SU-DHL-6 (cell line): ENCODE results near the gene CHMP5.

Experiments used
- H2AFZ ChIP-seq: fragments of 200-600 bp; sonication (generic); 2 replicates; pipeline ENCODE4 v1.6.1; 2014; ENCODE audit warnings: low read depth, mild to moderate bottlenecking, moderate library complexity, mixed read lengths, antibody characterized with exemption, low read length; ENCODE audit not compliant: severe bottlenecking
- H3F3A ChIP-seq: fragments of 200-600 bp; shearing (Covaris generic); 2 replicates; pipeline ENCODE4 v1.6.0; 2016; ENCODE audit warnings: antibody characterized with exemption, mild to moderate bottlenecking; ENCODE audit not compliant: insufficient read depth
- H3K27ac ChIP-seq: fragments of 200-600 bp; sonication (generic); 2 replicates; pipeline ENCODE4 v1.5.1; 2016; ENCODE audit warnings: low read depth, mild to moderate bottlenecking, low read length, moderate library complexity, mixed read lengths
- H3K27me3 ChIP-seq: fragments of 200-600 bp; sonication (generic), shearing (Covaris generic); 2 replicates; pipeline ENCODE4 v1.6.0; 2014; ENCODE audit warnings: mild to moderate bottlenecking, low read length
- H3K36me3 ChIP-seq: fragments of 200-600 bp; sonication (generic); 2 replicates; pipeline ENCODE4 v1.6.1; 2014; ENCODE audit warnings: mild to moderate bottlenecking, low read length, mixed read lengths
- H3K4me2 ChIP-seq: fragments of 300-600, 200-600 bp; shearing (Covaris generic), sonication (generic); 2 replicates; pipeline ENCODE4 v1.6.0; 2014; ENCODE audit warnings: low read length, low read depth, mild to moderate bottlenecking; ENCODE audit not compliant: poor library complexity, severe bottlenecking
- H3K4me3 ChIP-seq: fragments of 200-600 bp; sonication (generic); 2 replicates; pipeline ENCODE4 v1.5.1; 2014; ENCODE audit warnings: antibody characterized with exemption, low read length, mild to moderate bottlenecking, mixed read lengths; ENCODE audit not compliant: insufficient read depth, poor library complexity, severe bottlenecking
- H3K79me2 ChIP-seq: fragments of 200-600 bp; sonication (generic); 2 replicates; pipeline ENCODE4 v1.6.1; 2014; ENCODE audit warnings: mild to moderate bottlenecking, low read length, moderate library complexity; ENCODE audit not compliant: insufficient read depth
- H3K9ac ChIP-seq: fragments of 200-600 bp; sonication (generic); 2 replicates; pipeline ENCODE4 v1.7.0; 2014; ENCODE audit warnings: mild to moderate bottlenecking, low read length
- H3K9me2 ChIP-seq: fragments of 200-600 bp; sonication (generic); replicated peaks from 2 replicates; pipeline ENCODE4 v1.6.1; 2014; ENCODE audit warnings: low read length; ENCODE audit not compliant: insufficient read depth
- H3K9me3 ChIP-seq: fragments of 200-600 bp; sonication (generic); 2 replicates; pipeline ENCODE4 v1.6.1; 2014; ENCODE audit warnings: low read length, mixed read lengths; ENCODE audit not compliant: insufficient read depth
- H4K20me1 ChIP-seq: fragments of 200-600 bp; sonication (generic); 2 replicates; pipeline ENCODE4 v1.6.1; 2014; ENCODE audit warnings: low read depth, mild to moderate bottlenecking, antibody characterized with exemption, low read length, moderate library complexity, mixed read lengths
- EZH2phosphoT487 ChIP-seq: fragments of 200-600 bp; sonication (generic), shearing (Covaris generic); conservative IDR thresholded peaks from 2 replicates; pipeline ENCODE4 v1.6.1; 2018; ENCODE audit warnings: mild to moderate bottlenecking, antibody characterized with exemption, low read length, moderate library complexity, mixed read lengths
- TF ChIP-seq, protein P1 (sequence below): fragments of 200-600 bp; sonication (generic); IDR thresholded peaks from one replicate; pipeline ENCODE4 v1.5.1; 2017; ENCODE audit warnings: antibody characterized with exemption, mild to moderate bottlenecking, low read length, moderate library complexity; ENCODE audit not compliant: insufficient read depth, poor library complexity, severe bottlenecking

The CHMP5 gene

DNA sequence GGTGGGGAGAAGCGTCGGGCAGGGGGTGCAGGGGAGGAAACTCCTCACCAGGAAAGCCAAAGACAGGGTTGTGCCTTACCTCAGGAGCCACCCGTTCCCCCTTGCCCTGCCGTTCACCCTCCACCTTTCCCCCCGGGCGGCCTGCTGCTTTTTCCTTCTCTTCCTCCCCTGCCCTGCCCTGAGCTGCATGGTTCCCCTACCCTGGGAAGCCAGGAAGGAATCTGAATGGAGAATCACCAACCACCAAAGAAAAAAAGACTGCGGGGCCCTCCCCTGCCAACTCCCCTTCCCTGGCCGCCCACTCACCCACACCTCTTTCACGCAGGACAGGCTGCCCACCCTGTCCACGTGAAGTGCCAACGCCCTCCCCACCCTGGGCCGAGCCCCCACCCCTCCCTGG, 24.6 kb downstream of the CHMP5 start:
- H4K20me1 ChIP-seq = no peaks in the 10 kb centered on the region
- H3K36me3 ChIP-seq = 0 out of 2 replicates have a peak, but pooled peaks cover 17% of the 10 kb centered on the region
- H3K4me3 ChIP-seq = peak overlapping the region; percentile 85
- H3K9me2 ChIP-seq = no peaks in the 10 kb centered on the region
- H2AFZ ChIP-seq = no peak overlapping the region
- no peaks in the 10 kb centered on the region for H3K9me3 ChIP-seq
- H3K27me3 ChIP-seq = no peaks in the 10 kb centered on the region
- peak overlapping the region; percentile 91 for H3K27ac ChIP-seq
- TF ChIP-seq EZH2phosphoT487 = no peak
- TF ChIP-seq, protein P1, sequence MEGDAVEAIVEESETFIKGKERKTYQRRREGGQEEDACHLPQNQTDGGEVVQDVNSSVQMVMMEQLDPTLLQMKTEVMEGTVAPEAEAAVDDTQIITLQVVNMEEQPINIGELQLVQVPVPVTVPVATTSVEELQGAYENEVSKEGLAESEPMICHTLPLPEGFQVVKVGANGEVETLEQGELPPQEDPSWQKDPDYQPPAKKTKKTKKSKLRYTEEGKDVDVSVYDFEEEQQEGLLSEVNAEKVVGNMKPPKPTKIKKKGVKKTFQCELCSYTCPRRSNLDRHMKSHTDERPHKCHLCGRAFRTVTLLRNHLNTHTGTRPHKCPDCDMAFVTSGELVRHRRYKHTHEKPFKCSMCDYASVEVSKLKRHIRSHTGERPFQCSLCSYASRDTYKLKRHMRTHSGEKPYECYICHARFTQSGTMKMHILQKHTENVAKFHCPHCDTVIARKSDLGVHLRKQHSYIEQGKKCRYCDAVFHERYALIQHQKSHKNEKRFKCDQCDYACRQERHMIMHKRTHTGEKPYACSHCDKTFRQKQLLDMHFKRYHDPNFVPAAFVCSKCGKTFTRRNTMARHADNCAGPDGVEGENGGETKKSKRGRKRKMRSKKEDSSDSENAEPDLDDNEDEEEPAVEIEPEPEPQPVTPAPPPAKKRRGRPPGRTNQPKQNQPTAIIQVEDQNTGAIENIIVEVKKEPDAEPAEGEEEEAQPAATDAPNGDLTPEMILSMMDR = no peak
- peak overlapping the region; percentile 90 for H3K9ac ChIP-seq
- peaks cover 41% of the 10 kb centered on the region for H3K79me2 ChIP-seq
- H3K4me2 ChIP-seq = peak overlapping the region; percentile 60
- peaks cover 21% of the 10 kb centered on the region for H3F3A ChIP-seq

DNA sequence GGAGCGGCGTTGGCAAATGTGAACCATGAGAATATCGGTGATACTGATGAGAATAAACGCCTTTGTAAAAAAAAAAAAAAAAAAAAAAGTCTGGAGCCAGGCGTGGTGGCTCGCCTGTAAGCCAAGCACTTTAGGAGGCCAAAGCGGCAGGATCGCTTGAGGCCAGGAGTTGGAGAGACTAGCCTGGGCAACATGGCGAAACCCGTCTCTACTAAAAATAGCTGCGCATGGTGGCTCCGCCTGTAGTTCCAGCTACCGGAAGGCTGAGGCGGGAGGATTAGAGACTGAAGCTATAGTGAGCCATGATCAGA, 25.0 kb downstream of the CHMP5 start:
- Histone ChIP-seq H3F3A (peaks cover 21% of the 10 kb centered on the region), H3K9ac (peak overlapping the region; percentile 90), H3K4me2 (peak overlapping the region; percentile 60), H3K9me3 (no peaks in the 10 kb centered on the region), H3K27me3 (no peaks in the 10 kb centered on the region), H2AFZ (no peak overlapping the region), H3K9me2 (no peaks in the 10 kb centered on the region), H4K20me1 (no peaks in the 10 kb centered on the region), H3K79me2 (peaks cover 45% of the 10 kb centered on the region), H3K36me3 (0 out of 2 replicates have a peak, but pooled peaks cover 17% of the 10 kb centered on the region), H3K27ac (peak overlapping the region; percentile 91), H3K4me3 (peak overlapping the region; percentile 85)
- TF ChIP-seq, protein P1 = no peak
- no peak for TF ChIP-seq EZH2phosphoT487

DNA sequence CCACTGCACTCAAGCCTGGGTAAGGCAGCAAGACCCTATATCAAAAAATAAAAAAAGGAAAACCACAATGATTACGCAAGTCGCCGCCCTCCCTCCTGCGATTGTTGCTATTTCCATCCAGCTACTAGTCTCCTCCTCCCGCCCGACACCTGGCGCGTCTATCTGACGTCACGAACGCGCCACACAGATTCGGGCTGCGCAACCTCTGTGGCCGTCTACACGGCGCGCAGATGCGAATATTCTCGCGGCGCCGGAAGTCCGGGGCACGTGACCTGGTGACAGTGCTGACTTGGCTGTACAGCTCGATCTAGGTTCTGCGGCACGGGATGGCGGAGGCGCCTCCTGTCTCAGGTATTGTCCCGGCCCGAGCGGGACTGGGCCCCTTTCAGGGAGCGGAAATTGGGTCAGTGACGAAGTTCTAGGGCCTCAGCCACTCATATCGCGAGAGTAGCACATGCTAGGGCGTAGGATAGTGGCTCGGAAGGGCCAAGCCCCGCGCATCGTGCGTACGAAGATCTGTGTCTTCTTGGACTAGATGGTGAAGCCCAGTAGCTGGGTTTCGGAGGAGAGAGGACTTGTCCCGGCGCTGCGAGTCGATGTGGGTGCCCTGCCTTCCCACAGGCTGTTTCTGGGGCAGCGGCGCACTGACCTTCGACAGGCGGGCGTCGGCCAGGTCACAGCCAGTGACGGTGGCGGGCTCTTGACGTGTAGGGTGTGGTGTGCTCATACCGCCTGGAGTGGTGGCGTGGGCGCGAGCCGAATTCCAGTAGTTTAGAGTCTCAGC, 25.6 kb downstream of the CHMP5 start, which contains the start of gene NFX1:
TSS of gene NFX1 (plus strand) at position 270 of the 784 bp plus-strand sequence. CDS start at position 327, 57 bp downstream.
- H3K27ac ChIP-seq = peak within 1 kb of the TSS; percentile 91
- H3K9me2 ChIP-seq = no peaks in the 10 kb centered on the region
- no peaks in the 10 kb centered on the region for H3K9me3 ChIP-seq
- no peaks in the 10 kb centered on the region for H3K27me3 ChIP-seq
- peak within 1 kb of the TSS; percentile 27 for H2AFZ ChIP-seq
- TF ChIP-seq EZH2phosphoT487 = no peak
- TF ChIP-seq, protein P1 = no peak
- peaks cover 26% of the 10 kb centered on the region for H3F3A ChIP-seq
- H3K79me2 ChIP-seq = peaks cover 50% of the 10 kb centered on the region
- H3K9ac ChIP-seq = peak within 1 kb of the TSS; percentile 90
- H3K4me2 ChIP-seq = peak within 1 kb of the TSS; percentile 60
- H4K20me1 ChIP-seq = no peaks in the 10 kb centered on the region
- H3K36me3 ChIP-seq = 0 out of 2 replicates have a peak, but pooled peaks cover 17% of the 10 kb centered on the region
- peak within 1 kb of the TSS; percentile 85 for H3K4me3 ChIP-seq
